HUES48 (cell line): ENCODE data around the gene KIF6.
"Not testable (repeated sequence)": the region's sequence is repeated elsewhere in the genome, so short reads cannot be mapped to it uniquely, and the experiment has no call there.

ENCODE experiments used
- H3K27ac ChIP-seq: one replicate; pipeline ENCODE4 v1.7.0; 2013; ENCODE audit warnings: low read depth, low read length, inconsistent platforms
- H3K27me3 ChIP-seq: 2 replicates; pipeline ENCODE4 v1.6.1; 2013; ENCODE audit warnings: mild to moderate bottlenecking, low read length; ENCODE audit not compliant: control insufficient read depth, insufficient read depth
- H3K36me3 ChIP-seq: 2 replicates; pipeline ENCODE4 v1.6.1; 2013; ENCODE audit warnings: low read length; ENCODE audit not compliant: control insufficient read depth, insufficient read depth
- H3K4me1 ChIP-seq: 2 replicates; pipeline ENCODE4 v1.6.1; 2013; ENCODE audit warnings: mild to moderate bottlenecking, low read length; ENCODE audit not compliant: control insufficient read depth, insufficient read depth
- H3K4me3 ChIP-seq: 2 replicates; pipeline ENCODE4 v1.5.1; 2013; ENCODE audit warnings: mild to moderate bottlenecking, low read depth, low read length
- H3K9ac ChIP-seq: 2 replicates; pipeline ENCODE4 v1.6.1; 2013; ENCODE audit warnings: mild to moderate bottlenecking, low read depth, low read length, moderate library complexity
- H3K9me3 ChIP-seq: 2 replicates; pipeline ENCODE4 v1.6.1; 2013; ENCODE audit warnings: low read length; ENCODE audit not compliant: control insufficient read depth, insufficient read depth

KIF6 gene

DNA sequence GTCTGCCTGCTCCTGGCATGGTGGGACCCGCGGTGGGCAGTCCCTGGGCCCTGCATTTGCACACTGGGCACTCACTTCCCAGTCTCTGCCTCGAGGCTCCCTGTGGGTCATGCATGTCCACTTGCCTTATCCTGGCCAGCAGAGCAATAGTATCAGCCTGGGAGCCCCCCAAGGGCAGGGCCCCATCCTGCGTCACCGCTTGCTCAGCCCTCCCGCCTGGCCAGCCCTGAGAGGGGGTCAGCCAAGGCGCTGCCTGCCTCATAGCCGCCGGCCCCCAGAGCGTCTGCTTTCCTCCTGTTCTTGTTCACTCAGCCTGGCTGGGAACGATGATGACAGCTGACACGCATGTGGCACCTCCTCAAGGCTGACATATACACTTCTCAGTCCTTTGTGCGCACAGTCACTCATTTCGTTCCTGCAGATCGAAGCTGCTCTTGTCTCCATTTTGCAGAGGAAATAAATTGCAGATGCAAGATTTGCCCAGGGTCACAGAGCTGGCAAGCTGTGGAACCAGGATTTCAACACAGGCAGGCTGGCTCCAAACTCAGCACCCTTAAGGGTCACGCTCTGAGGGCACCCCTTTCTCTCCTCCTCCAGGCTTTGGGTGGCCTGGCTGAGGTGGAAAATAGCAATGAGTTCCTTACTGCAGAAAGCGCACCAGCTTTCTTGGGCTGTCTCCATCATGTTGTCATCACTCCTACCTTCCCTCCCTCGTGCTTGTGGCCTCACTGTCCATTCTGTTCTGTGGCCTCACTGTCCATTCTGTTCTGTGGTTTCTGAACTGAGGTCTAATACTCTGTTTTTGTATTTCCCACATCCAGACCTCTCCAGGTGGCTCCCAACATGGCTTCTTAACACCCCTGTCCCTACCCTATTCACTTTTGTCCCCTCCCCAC lies 428.2 kb downstream of the KIF6 start:
- H3K4me3 ChIP-seq = no peak overlapping the region
- no peak overlapping the region for H3K9ac ChIP-seq
- no peaks in the 10 kb centered on the region for H3K36me3 ChIP-seq
- peaks cover 12% of the 10 kb centered on the region for H3K4me1 ChIP-seq
- H3K27ac ChIP-seq = no peak overlapping the region
- no peaks in the 10 kb centered on the region for H3K9me3 ChIP-seq
- H3K27me3 ChIP-seq = peaks cover 18% of the 10 kb centered on the region

DNA sequence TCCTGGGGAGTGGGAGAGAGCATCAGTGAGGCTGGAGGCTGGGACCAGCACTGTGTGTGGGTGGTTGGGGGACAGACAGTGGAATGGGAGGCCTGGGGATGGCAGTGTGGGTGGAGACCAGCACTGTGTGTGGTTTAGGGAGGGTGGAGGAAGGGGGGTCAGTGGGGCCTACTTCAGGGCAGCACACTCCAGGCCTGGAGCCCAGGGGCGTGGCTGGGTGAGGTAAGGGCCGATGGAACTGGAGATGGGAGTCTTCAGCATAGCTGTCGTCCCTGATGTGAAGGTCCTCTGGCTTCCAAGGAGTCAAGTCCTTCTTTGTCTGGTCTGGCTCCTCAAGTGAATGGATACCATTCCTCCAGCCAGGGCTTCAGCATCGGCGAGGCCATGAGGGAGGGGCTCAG lies 429.6 kb downstream of the KIF6 start:
- Histone ChIP-seq H3K27me3 (peaks cover 16% of the 10 kb centered on the region), H3K9ac (no peak overlapping the region), H3K36me3 (no peaks in the 10 kb centered on the region), H3K4me1 (peaks cover 21% of the 10 kb centered on the region), H3K9me3 (no peaks in the 10 kb centered on the region), H3K4me3 (no peak overlapping the region), H3K27ac (no peak overlapping the region)

DNA sequence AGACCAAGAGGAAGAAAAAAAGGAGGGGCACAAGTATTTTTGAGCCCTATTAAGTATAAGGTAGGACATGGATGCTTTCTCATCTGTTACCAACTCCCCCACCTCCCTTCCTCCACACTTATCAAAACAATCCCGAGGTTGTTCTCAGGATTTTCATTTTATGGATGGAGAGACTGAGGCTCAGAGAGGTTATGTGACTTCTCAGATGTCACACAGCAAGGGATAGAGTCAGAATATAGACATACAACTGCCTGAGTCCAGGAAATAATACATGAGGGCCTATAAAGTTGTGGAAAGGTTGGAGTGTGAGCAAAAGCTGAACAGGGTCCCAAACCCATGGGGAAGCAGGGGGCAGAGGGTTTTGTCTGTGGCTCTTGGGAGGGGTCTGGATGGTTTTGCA lies 430.3 kb downstream of the KIF6 start:
- Histone ChIP-seq H3K9me3 (no peaks in the 10 kb centered on the region), H3K9ac (no peak overlapping the region), H3K27me3 (peaks cover 15% of the 10 kb centered on the region), H3K36me3 (no peaks in the 10 kb centered on the region), H3K4me3 (no peak overlapping the region), H3K4me1 (peaks cover 21% of the 10 kb centered on the region), H3K27ac (no peak overlapping the region)

DNA sequence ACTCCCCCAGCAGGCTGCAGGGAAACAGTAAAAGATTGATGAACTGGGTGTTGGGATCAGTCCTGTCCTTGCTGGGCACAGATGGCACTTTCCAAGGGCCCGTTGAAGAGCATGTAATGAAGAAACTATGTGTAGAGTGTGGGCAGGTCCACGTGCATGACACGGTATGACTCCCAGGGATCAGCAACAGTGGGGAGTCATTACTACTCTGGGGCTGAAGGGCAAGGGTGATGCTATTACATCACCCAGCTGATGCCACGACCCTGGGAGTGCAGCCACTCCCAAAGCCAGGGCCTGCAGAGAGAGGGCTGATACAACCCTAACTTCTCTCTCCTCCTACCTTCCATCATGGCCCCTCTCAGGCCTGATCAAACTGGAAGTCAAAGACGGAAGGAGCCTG lies 431.1 kb downstream of the KIF6 start:
- Histone ChIP-seq H3K27ac (no peak overlapping the region), H3K27me3 (peaks cover 15% of the 10 kb centered on the region), H3K4me3 (no peak overlapping the region), H3K4me1 (peaks cover 21% of the 10 kb centered on the region), H3K9ac (no peak overlapping the region), H3K36me3 (no peaks in the 10 kb centered on the region), H3K9me3 (no peaks in the 10 kb centered on the region)

DNA sequence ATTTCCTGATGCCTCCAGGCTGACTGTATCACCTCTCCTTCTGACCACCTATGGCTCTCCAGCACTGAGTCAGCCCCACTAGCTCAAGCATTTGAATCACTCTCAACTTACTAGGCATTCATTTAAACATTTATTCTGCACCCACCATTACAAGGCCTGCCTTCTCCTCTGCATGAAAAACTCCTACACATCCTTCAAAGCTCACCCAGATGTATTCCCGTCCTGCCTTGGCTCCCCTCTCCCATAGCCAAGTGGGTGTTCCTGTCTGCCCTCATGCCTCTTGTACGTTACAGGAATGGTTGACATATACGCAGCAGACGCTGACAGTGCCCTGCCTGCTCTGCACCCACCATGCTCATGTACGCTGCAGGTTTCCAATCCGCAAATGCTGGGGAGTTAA lies 432.6 kb downstream of the KIF6 start:
- Histone ChIP-seq H3K9ac (no peak overlapping the region), H3K27ac (no peak overlapping the region), H3K36me3 (no peaks in the 10 kb centered on the region), H3K9me3 (no peaks in the 10 kb centered on the region), H3K27me3 (peaks cover 15% of the 10 kb centered on the region), H3K4me3 (no peak overlapping the region), H3K4me1 (peaks cover 21% of the 10 kb centered on the region)

DNA sequence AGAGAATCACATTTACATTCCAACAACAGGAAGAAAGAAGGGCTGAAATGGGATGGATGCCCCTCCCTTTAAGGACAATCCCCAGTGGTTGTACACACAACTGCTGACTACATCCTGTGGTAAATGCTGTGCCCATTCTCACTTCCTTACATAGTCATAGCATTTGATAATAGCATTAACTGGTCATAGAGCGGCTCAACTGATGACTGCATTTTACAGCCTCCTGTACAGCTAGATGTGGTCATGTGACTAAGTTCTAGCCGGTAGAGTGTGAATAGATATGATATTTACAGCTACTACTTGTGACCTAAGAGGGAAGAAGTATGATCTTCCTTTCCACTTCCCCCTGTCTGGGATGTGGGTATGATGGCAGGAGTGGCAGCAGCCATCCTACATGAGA lies 435.7 kb downstream of the KIF6 start:
- H3K27ac ChIP-seq = no peak overlapping the region
- peaks cover 15% of the 10 kb centered on the region for H3K27me3 ChIP-seq
- H3K9ac ChIP-seq = no peak overlapping the region
- H3K9me3 ChIP-seq = no peaks in the 10 kb centered on the region
- H3K4me1 ChIP-seq = peaks cover 21% of the 10 kb centered on the region
- no peaks in the 10 kb centered on the region for H3K36me3 ChIP-seq
- no peak overlapping the region for H3K4me3 ChIP-seq

DNA sequence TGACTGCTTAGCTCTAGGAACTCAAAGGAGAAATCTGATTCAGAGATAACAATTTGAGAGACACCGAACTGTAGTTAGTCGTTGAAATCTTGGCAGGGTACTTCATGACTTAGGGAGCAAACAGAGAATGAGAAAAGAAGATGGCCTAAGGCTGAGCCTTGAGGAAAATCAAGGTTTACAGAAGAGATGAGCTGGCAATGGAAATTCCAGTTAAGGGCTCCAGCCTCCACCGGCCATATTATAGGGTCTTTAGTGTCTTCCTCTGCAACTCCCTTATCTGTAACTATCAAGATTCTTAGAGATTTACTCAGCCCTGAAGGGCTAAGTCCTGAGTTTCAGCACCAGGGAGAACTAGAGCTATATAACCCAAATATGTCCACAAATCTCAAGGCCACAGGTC lies 437.6 kb downstream of the KIF6 start:
- Histone ChIP-seq H3K27me3 (peaks cover 6% of the 10 kb centered on the region), H3K9ac (no peak overlapping the region), H3K4me3 (no peak overlapping the region), H3K4me1 (peaks cover 19% of the 10 kb centered on the region), H3K36me3 (no peaks in the 10 kb centered on the region), H3K9me3 (no peaks in the 10 kb centered on the region), H3K27ac (no peak overlapping the region)

DNA sequence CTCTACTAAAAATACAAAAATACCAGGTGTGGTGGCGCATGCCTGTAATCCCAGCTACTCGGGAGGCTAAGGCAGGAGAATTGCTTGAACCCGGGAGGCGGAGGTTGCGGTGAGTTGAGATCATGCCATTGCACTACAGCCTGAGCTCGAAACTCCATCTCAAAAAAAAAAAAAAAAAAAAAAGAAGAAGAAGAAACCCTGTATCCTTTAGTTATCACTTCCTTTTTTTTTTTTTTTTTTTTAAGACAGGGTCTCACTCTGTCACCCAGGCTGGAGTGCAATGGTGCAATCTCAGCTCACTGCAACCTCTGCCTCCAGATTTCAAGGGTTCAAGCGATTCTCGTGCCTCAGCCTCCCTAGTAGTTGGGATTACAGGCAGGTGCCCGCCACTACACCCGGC lies 438.6 kb downstream of the KIF6 start:
- H3K27me3 ChIP-seq, H3K27ac ChIP-seq, H3K4me1 ChIP-seq, H3K4me3 ChIP-seq, H3K36me3 ChIP-seq, H3K9ac ChIP-seq, H3K9me3 ChIP-seq: not testable (repeated sequence)

DNA sequence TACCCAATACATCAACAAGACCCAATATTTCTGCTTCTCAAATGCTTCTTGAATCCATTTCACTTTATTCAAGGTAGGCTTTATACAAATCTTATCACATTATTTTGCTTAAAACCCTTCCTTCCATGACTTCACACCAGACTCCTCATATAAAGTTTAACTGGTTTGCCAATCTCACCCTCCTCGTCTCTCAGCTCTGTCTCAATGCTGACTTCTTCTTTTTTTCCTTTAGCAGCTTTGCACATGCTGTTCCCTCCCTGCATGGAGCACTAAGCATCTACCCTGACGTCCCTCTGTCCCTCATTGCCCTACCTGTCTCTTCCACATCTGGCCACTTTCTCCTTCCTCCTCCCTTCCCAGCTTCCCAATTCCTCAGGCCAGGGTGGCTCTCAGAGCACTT lies 442.4 kb downstream of the KIF6 start:
- H3K36me3 ChIP-seq = no peaks in the 10 kb centered on the region
- H3K4me3 ChIP-seq = no peak overlapping the region
- H3K9me3 ChIP-seq = no peaks in the 10 kb centered on the region
- no peaks in the 10 kb centered on the region for H3K27me3 ChIP-seq
- no peak overlapping the region for H3K27ac ChIP-seq
- H3K4me1 ChIP-seq = no peaks in the 10 kb centered on the region; the same call in none of the 2 replicates
- no peak overlapping the region for H3K9ac ChIP-seq

DNA sequence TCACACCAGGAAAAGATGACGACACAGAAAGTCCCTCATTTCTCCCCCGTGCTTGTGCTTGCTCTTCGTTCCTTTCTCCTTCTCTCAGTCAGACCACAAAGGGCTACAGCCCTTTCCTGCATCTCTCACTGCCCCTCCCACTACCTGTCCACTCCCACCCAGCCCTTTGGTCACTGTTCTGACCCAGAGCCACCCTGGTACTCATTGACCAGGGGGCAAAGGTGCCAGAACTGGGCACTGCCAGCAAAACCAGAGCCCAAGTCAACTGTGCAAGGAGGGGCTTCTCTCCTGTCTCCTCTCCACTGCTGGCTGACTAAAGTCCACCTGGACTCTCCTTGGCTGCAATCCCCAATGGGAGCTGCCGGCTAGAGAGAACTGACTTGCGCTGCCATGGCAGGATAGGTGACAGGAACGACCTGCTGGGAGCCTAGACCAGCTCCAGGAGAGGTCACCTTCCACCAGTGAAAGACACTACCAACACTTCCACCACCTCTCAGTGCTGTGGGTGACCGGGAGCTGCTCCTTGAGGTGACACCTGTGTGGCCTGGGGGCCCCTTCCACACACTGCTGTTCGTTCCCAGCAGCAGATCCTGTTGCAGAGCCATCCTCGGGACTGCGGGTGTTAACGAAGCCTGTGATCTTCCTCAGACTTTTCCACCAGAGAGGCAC lies 443.8 kb downstream of the KIF6 start:
- Histone ChIP-seq H3K4me3 (no peak overlapping the region), H3K27me3 (no peaks in the 10 kb centered on the region), H3K4me1 (no peaks in the 10 kb centered on the region; the same call in none of the 2 replicates), H3K36me3 (no peaks in the 10 kb centered on the region), H3K9me3 (no peaks in the 10 kb centered on the region), H3K9ac (no peak overlapping the region), H3K27ac (no peak overlapping the region)

DNA sequence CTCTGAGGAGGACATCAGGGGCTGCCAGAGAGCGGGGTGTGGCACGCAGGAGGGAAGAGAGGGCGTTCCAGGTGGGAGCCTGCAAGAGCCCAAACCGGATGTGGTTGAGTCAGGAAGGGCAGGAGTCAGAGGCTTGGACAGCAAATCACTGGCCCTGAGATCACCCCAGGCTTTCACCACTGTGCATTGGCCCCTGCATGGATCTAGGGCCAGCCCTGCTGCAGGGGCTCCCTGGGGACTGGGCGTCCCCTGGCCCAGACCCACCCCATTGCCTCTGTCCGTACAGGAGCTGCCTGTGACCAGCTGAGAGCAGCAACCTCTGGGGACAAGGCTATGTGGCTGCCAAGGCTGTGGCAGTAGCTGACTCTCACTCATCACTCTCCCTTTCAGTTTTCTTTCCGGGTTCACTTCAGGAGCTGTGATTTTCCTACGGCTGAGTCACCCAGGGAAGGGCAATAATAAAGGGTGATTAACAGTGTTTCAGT lies 444.9 kb downstream of the KIF6 start:
- Histone ChIP-seq H3K4me3 (no peak overlapping the region), H3K27ac (no peak overlapping the region)

More for the DNA sequence above, 444.9 kb downstream of the KIF6 start:
- Histone ChIP-seq H3K36me3 (no peaks in the 10 kb centered on the region), H3K9ac (no peak overlapping the region), H3K27me3 (no peaks in the 10 kb centered on the region), H3K9me3 (no peaks in the 10 kb centered on the region), H3K4me1 (no peaks in the 10 kb centered on the region; the same call in none of the 2 replicates)
